ENCODE results near the gene KCTD17. TPM values are rescaled to one million over a fixed set of nuclear protein-coding genes. Genes with fewer than 3 reads are reported as not detected.
"Not testable (repeated sequence)": the region's sequence is repeated elsewhere in the genome, so short reads cannot be mapped to it uniquely, and the experiment has no call there.

Gene KCTD17
- total RNA-seq, 2 donors from 2014 or later = 26.1 to 31.5 TPM

- ATAC-seq (peak; percentile 31), DNase-seq (no peak)
- peak overlapping the region; percentile 71 for H3K4me3 Mint-ChIP-seq
- H3K36me3 Mint-ChIP-seq (ENCODE audit: low read depth) = peaks cover 5% of the 10 kb centered on the region
- no peaks in the 10 kb centered on the region for H3K9me3 ChIP-seq (ENCODE audit: control insufficient read depth, low read length, poor library complexity, severe bottlenecking)
- H3K27me3 Mint-ChIP-seq = peaks cover 6% of the 10 kb centered on the region
- H3K4me1 Mint-ChIP-seq = peaks cover 15% of the 10 kb centered on the region
- peak overlapping the region; percentile 59 for H3K27ac Mint-ChIP-seq
Observed at GRCh38 chr22:37063431-37064420, 12.2 kb downstream of the KCTD17 start.

- H3K36me3 Mint-ChIP-seq (ENCODE audit: low read depth) = peaks cover 5% of the 10 kb centered on the region
- no peaks in the 10 kb centered on the region for H3K9me3 ChIP-seq (ENCODE audit: control insufficient read depth, low read length, poor library complexity, severe bottlenecking)
- DNase-seq = no peak
- no peak for ATAC-seq
- peaks cover 8% of the 10 kb centered on the region for H3K27me3 Mint-ChIP-seq
- peaks cover 15% of the 10 kb centered on the region for H3K4me1 Mint-ChIP-seq
- peak overlapping the region; percentile 71 for H3K4me3 Mint-ChIP-seq
- peak overlapping the region; percentile 59 for H3K27ac Mint-ChIP-seq
Observed at GRCh38 chr22:37064553-37064952, 13.0 kb downstream of the KCTD17 start.

GRCh38 chr22:37065180-37065579 lies 13.6 kb downstream of the KCTD17 start:
- Mint-ChIP-seq H3K27me3 (peaks cover 14% of the 10 kb centered on the region), H3K4me3 (no peak overlapping the region), H3K36me3 (ENCODE audit: low read depth) (peaks cover 5% of the 10 kb centered on the region), H3K4me1 (peaks cover 11% of the 10 kb centered on the region), H3K27ac (peak overlapping the region; percentile 59)
- no peaks in the 10 kb centered on the region for H3K9me3 ChIP-seq (ENCODE audit: control insufficient read depth, low read length, poor library complexity, severe bottlenecking)
- no peak for ATAC-seq
- DNase-seq = no peak

- Mint-ChIP-seq H3K4me1 (peaks cover 11% of the 10 kb centered on the region), H3K27me3 (peaks cover 16% of the 10 kb centered on the region), H3K4me3 (no peak overlapping the region), H3K36me3 (ENCODE audit: low read depth) (peaks cover 5% of the 10 kb centered on the region), H3K27ac (no peak overlapping the region)
- no peak for DNase-seq
- no peak for ATAC-seq
- no peaks in the 10 kb centered on the region for H3K9me3 ChIP-seq (ENCODE audit: control insufficient read depth, low read length, poor library complexity, severe bottlenecking)
Observed at GRCh38 chr22:37065961-37066360, 14.4 kb downstream of the KCTD17 start.

- H3K27ac Mint-ChIP-seq = peak overlapping the region; percentile 70
- ATAC-seq (no peak), DNase-seq (no peak)
- H3K9me3 ChIP-seq (ENCODE audit: control insufficient read depth, low read length, poor library complexity, severe bottlenecking) = no peaks in the 10 kb centered on the region
- H3K27me3 Mint-ChIP-seq = peaks cover 16% of the 10 kb centered on the region
- peaks cover 8% of the 10 kb centered on the region for H3K4me1 Mint-ChIP-seq
- peaks cover 5% of the 10 kb centered on the region for H3K36me3 Mint-ChIP-seq (ENCODE audit: low read depth)
- H3K4me3 Mint-ChIP-seq = no peak overlapping the region
Observed at GRCh38 chr22:37067428-37067827, 15.9 kb downstream of the KCTD17 start.

GRCh38 chr22:37068859-37069258 lies 17.3 kb downstream of the KCTD17 start:
- peaks cover 2% of the 10 kb centered on the region for H3K4me1 Mint-ChIP-seq
- no peaks in the 10 kb centered on the region for H3K9me3 ChIP-seq (ENCODE audit: control insufficient read depth, low read length, poor library complexity, severe bottlenecking)
- H3K27ac Mint-ChIP-seq = no peak overlapping the region
- H3K27me3 Mint-ChIP-seq = peaks cover 16% of the 10 kb centered on the region
- DNase-seq = no peak
- no peak overlapping the region for H3K4me3 Mint-ChIP-seq
- peaks cover 5% of the 10 kb centered on the region for H3K36me3 Mint-ChIP-seq (ENCODE audit: low read depth)
- no peak for ATAC-seq

GRCh38 chr22:37069319-37069718 lies 17.8 kb downstream of the KCTD17 start:
- no peak for DNase-seq
- H3K27me3 Mint-ChIP-seq = peaks cover 16% of the 10 kb centered on the region

GRCh38 chr22:37069719-37070118 lies 18.2 kb downstream of the KCTD17 start:
- ATAC-seq (no peak), DNase-seq (no peak)
- H3K9me3 ChIP-seq (ENCODE audit: control insufficient read depth, low read length, poor library complexity, severe bottlenecking) = no peaks in the 10 kb centered on the region
- peaks cover 2% of the 10 kb centered on the region for H3K4me1 Mint-ChIP-seq
- H3K27ac Mint-ChIP-seq = no peak overlapping the region
- H3K27me3 Mint-ChIP-seq = peaks cover 16% of the 10 kb centered on the region
- no peak overlapping the region for H3K4me3 Mint-ChIP-seq
- H3K36me3 Mint-ChIP-seq (ENCODE audit: low read depth) = peaks cover 5% of the 10 kb centered on the region

More at GRCh38 chr22:37069319-37069718, 17.8 kb downstream of the KCTD17 start:
- ATAC-seq = no peak
- Mint-ChIP-seq H3K27ac (no peak overlapping the region), H3K4me1 (peaks cover 2% of the 10 kb centered on the region), H3K4me3 (no peak overlapping the region), H3K36me3 (ENCODE audit: low read depth) (peaks cover 5% of the 10 kb centered on the region)
- H3K9me3 ChIP-seq (ENCODE audit: control insufficient read depth, low read length, poor library complexity, severe bottlenecking) = no peaks in the 10 kb centered on the region

GRCh38 chr22:37070334-37070733 lies 18.8 kb downstream of the KCTD17 start:
- Mint-ChIP-seq H3K4me1 (peaks cover 2% of the 10 kb centered on the region), H3K4me3 (no peak overlapping the region), H3K36me3 (ENCODE audit: low read depth) (peaks cover 5% of the 10 kb centered on the region), H3K27ac (no peak overlapping the region), H3K27me3 (peaks cover 16% of the 10 kb centered on the region)
- DNase-seq (no peak), ATAC-seq (no peak)
- no peaks in the 10 kb centered on the region for H3K9me3 ChIP-seq (ENCODE audit: control insufficient read depth, low read length, poor library complexity, severe bottlenecking)

- H3K27me3 Mint-ChIP-seq = peaks cover 20% of the 10 kb centered on the region
- peaks cover 2% of the 10 kb centered on the region for H3K4me1 Mint-ChIP-seq
- peaks cover 5% of the 10 kb centered on the region for H3K36me3 Mint-ChIP-seq (ENCODE audit: low read depth)
- ATAC-seq = no peak
- DNase-seq = no peak
- H3K27ac Mint-ChIP-seq = no peak overlapping the region
- H3K4me3 Mint-ChIP-seq = no peak overlapping the region
- H3K9me3 ChIP-seq (ENCODE audit: control insufficient read depth, low read length, poor library complexity, severe bottlenecking) = no peaks in the 10 kb centered on the region
Observed at GRCh38 chr22:37070744-37071143, 19.2 kb downstream of the KCTD17 start.

GRCh38 chr22:37071850-37072592 lies 20.5 kb downstream of the KCTD17 start:
- ATAC-seq = not testable (repeated sequence)

GRCh38 chr22:37072673-37073072 lies 21.1 kb downstream of the KCTD17 start:
- H3K36me3 Mint-ChIP-seq (ENCODE audit: low read depth) = peaks cover 3% of the 10 kb centered on the region
- DNase-seq (no peak), ATAC-seq (no peak)
- peaks cover 19% of the 10 kb centered on the region for H3K27me3 Mint-ChIP-seq
- no peaks in the 10 kb centered on the region for H3K9me3 ChIP-seq (ENCODE audit: control insufficient read depth, low read length, poor library complexity, severe bottlenecking)
- peaks cover 2% of the 10 kb centered on the region for H3K4me1 Mint-ChIP-seq
- H3K27ac Mint-ChIP-seq = no peak overlapping the region
- no peak overlapping the region for H3K4me3 Mint-ChIP-seq

More at GRCh38 chr22:37071850-37072592, 20.5 kb downstream of the KCTD17 start:
- H3K4me1 Mint-ChIP-seq; DNase-seq; H3K36me3 Mint-ChIP-seq (ENCODE audit: low read depth); H3K4me3 Mint-ChIP-seq; H3K27ac Mint-ChIP-seq; H3K9me3 ChIP-seq (ENCODE audit: control insufficient read depth, low read length, poor library complexity, severe bottlenecking): not testable (repeated sequence)
- peaks cover 20% of the 10 kb centered on the region for H3K27me3 Mint-ChIP-seq

GRCh38 chr22:37074537-37074936 lies 23.0 kb downstream of the KCTD17 start:
- peaks cover 16% of the 10 kb centered on the region for H3K4me1 Mint-ChIP-seq
- H3K9me3 ChIP-seq (ENCODE audit: control insufficient read depth, low read length, poor library complexity, severe bottlenecking) = no peaks in the 10 kb centered on the region
- H3K27ac Mint-ChIP-seq = no peak overlapping the region
- DNase-seq (no peak), ATAC-seq (no peak)
- peaks cover 12% of the 10 kb centered on the region for H3K27me3 Mint-ChIP-seq
- H3K4me3 Mint-ChIP-seq = no peak overlapping the region
- no peaks in the 10 kb centered on the region for H3K36me3 Mint-ChIP-seq (ENCODE audit: low read depth)

Data from T-helper 17 cell (primary cell).